UCSD-AML1 (cell line): ENCODE results near the gene MCCC2.
"Not testable (repeated sequence)": the region's sequence is repeated elsewhere in the genome, so short reads cannot be mapped to it uniquely, and the experiment has no call there.

Experiments
- DNase-seq: peaks from one replicate; lab custom pipeline; 2025; ENCODE audit not compliant: unreplicated experiment; lab: John Stamatoyannopoulos, UW

The MCCC2 gene

DNA sequence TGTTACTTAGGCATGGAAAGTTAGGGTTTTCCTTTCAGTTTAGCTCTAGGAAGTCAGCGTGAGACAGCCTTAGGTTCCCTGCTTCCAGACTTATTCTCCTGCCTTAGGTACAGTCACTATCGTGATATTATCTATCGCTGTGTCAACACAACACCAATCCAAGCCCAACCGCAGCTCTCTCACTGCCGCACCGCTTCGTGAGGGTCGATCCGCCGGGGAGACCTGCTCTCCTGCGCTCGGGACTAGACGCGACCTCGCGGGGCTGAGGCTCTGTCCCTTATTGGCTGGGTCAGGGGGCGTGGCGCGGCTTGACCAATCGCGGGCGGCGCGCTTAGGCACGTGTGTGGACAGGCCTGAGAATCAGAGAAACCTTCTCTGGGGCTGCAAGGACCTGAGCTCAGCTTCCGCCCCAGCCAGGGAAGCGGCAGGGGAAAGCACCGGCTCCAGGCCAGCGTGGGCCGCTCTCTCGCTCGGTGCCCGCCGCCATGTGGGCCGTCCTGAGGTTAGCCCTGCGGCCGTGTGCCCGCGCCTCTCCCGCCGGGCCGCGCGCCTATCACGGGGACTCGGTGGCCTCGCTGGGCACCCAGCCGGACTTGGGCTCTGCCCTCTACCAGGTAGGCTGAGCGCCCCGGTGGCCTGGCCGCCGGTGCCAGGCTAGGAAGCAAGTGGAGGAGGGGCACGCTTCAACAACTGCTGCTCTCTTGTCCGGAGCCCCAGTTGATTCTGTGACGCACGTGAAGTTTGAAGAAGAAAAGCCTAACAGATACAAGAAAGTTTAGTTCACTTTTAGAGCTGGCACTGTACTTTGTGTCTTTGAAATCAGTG is at the start of gene MCCC2:
Gene MCCC2 (plus strand): TSS at position 400 of the 825 bp plus-strand sequence. CDS start 86 bp downstream, at position 486.
- peak; percentile 96 for DNase-seq

DNA sequence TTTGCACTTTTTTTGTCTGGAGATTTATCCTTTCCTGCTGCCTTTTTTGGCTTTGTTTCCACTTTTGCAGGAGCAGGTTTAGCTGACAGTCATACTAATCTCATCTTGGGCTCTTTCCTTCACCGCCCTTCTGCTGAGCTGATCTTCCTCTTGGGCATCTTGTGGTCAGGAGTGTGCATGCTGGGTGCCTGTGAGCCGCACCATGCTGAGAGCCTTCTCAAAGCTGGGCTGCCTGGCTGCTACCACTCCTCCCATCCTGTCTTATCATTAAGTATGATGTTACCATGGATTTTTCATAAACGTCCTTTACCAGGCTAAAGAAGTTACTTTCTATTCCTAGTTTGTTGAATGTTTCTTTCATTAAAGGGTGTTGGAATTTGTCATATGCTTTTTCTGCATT is 49.5 kb upstream of the MCCC2 start:
- peak; percentile 18 for DNase-seq

DNA sequence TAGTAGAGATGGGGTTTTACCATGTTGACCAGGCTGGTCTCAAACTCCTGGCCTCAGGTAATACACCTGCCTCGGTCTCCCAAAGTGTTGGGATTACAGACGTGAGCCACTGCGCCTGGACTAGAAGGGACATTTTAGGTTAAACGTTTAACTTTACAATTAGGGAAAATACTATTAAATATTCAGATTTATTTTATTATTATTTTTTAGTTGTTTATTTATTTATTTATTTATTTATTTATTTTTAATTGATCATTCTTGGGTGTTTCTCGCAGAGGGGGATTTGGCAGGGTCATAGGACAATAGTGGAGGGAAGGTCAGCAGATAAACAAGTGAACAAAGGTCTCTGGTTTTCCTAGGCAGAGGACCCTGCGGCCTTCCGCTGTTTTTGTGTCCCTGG is 36.3 kb upstream of the MCCC2 start:
- DNase-seq, result not testable (repeated sequence)

DNA sequence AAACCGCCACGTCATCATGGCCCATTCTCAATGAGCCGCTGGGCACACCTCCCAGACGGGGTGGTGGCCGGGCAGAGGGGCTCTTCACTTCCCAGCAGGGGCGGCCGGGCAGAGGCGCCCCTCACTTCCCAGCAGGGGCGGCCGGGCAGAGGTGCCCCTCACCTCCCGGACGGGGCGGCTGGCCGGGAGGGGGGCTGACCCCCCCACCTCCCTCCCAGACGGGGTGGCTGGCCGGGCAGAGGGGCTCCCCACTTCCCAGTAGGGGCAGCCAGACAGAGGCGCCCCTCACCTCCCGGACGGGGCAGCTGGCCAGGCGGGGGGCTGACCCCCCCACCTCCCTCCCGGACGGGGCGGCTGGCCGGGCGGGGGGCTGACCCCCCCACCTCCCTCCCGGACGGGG is 35.6 kb upstream of the MCCC2 start:
- not testable (repeated sequence) for DNase-seq

DNA sequence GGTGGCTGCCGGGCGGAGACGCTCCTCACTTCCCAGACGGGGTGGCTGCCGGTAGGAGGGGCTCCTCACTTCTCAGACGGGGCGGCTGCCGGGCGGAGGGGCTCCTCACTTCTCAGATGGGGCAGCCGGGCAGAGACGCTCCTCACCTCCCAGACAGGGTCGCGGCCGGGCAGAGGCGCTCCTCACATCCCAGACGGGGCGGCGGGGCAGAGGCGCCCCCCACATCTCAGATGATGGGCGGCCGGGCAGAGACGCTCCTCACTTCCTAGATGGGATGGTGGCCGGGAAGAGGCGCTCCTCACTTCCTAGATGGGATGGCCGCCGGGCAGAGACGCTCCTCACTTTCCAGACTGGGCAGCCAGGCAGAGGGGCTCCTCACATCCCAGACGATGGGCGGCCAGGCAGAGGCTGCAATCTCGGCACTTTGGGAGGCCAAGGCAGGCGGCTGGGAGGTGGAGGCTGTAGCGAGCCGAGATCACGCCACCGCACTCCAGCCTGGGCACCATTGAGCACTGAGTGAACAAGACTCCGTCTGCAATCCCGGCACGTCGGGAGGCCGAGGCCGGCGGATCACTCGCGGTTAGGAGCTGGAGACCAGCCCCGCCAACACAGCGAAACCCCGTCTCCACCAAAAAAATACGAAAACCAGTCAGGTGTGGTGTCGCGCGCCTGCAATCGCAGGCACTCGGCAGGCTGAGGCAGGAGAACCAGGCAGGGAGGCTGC is 35.0 kb upstream of the MCCC2 start:
- DNase-seq, result not testable (repeated sequence)

DNA sequence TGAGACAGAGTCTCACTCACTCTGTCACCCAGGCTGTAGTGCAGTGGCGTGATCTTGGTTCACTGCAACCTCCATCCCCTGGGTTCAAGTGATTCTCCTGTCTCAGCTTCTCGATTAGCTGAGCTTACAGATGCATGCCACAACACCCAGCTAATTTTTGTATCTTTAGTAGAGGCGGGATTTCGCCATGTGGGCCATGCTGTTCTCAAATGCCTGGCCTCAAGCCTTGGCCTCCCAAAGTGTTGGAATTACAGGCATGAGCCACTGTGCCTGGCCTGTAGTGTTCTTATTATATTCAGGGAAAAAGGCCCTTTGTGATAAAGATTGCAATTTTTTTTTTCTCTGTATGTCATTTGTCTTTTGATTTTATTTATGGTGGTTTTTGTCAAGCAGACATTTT is 24.0 kb upstream of the MCCC2 start:
- no peak for DNase-seq

DNA sequence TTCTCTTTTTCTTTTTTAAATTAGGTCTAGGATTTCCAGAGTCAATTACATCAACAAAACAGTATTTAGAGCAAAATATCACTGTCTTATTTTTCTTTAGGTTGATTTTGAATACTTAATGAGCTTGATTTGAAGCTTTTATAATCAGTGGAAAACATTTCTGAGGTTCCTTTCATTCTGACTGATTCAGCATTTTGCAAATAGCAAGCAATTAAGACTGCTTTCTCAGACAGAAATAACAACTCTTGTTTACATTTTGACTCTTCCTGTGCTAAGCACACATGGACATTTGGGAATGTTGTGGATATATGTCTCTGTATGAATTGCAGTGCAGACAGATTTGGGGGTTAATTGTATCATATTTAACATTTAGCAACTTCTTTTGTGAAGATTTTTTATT is 22.2 kb upstream of the MCCC2 start:
- DNase-seq, result no peak

DNA sequence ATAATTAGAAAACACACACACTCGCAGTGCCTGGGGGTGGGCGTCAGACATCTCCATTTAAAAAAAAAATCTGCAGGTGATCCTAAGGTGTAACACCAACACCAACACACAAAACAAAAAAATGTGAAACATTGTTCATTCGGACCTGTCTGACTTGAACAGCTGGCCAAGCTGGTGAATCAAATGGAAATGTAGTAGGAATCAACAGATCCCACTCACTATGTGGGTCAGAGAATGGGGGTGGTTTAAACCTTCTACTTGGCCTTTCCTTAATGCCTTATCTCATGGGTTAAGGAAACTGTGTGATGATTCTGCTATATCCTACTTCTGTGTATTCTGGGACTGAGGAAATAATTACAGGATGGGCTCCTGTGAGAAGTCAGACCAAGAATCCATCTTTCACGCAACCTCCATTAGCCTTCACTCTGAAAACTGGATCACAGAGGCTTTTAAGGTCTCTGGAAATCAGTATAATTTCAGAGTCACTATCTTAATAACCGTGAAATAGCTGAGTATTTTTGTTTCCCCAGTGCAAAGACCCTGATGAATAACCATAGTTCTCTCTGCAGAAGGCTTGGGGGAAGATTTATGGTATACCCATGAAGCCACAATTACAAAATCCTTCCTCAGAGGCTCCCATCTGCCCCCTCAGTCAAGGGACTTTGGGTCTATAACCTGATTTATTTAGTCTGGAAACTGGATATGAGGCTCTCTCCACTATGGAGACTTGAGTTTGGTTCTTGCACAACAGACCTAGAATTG is 17.2 kb upstream of the MCCC2 start:
- no peak for DNase-seq

DNA sequence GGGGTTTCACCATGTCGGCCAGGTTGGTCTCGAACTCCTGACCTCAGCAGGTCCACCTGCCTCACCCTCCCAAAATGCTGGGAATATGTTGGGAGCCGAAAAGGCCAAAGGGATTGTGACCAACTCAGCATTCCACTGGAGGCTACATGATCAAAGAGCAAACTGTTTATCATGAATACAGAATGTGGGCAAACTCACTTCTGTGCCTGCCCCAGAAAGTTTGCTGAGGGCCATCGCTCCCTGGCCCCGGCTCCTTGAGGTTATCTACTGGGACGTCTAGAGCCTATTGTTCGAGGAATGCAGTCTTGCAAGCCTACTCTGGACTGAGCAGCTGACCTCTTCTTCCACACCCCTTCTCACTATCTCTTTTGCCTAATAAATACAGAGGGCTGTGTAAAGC is 15.3 kb upstream of the MCCC2 start:
- not testable (repeated sequence) for DNase-seq

DNA sequence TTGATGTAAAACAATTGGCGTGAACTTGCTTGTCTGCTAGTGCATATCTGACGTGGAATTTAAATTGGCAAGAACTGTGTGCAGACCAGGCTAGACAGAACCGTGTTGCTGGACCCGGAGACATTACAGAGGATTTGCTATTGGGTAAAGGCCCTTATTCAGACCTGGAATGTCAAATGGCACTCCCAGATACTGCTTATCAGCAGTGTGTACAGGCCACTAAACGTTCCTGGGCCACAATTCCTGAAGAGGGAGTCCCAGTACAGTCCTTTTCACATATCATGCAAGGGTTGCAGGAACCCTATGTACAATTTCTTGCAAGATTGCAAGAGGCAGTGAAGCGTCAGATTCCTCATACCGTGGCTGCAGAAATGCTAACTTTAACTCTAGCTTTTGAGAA is 13.5 kb upstream of the MCCC2 start:
- DNase-seq, result no peak

DNA sequence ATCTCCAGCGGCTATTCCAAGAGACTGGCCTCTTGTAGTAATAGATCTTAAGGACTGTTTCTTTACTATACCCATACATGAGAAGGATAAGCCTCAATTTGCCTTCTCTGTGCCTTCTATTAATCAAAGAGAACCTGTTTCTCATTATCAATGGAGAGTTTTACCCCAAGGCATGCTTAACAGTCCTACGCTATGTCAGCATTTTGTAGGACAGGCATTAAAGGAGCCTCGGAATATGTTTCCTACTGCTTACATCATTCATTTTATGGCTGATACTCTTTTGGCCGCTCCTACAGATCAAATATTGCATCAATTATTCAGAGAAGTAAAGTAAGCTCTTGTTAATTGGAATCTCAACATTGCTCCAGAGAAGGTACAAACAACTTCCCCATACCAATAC is 11.6 kb upstream of the MCCC2 start:
- DNase-seq, result not testable (repeated sequence)

DNA sequence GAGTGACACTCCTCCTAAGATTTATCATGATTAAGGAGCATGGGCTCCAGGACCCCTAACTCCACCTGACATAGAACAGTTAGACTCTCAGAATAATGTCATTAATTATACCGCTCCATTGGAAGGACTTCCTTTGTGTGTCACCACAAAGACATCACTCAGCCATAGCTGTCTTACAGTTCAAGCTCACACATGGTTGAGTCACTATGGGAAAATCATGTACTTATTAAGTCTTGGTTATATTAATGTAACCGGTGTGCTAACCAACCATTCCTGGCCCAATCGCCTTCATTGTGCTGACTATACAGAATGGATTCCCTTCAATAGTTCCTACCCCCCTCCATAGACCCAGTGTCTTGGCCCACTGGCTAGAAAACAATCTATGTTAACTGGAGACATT is 10.9 kb upstream of the MCCC2 start:
- no peak for DNase-seq

DNA sequence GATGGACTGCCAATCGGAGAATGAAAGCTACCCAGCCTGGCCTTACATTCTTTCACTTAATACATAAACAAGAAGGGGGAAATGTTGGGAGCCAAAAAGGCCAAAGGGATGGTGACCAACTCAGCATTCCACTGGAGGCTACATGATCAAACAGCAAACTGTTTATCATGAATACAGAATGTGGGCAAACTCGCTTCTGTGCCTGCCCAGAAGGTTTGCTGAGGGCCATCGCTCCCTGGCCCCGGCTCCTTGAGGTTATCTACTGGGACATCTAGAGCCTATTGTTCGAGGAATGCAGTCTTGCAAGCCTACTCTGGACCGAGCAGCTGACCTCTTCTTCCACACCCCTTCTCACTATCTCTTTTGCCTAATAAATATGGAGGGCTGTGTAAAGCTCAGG is 9.3 kb upstream of the MCCC2 start:
- DNase-seq, result not testable (repeated sequence)

DNA sequence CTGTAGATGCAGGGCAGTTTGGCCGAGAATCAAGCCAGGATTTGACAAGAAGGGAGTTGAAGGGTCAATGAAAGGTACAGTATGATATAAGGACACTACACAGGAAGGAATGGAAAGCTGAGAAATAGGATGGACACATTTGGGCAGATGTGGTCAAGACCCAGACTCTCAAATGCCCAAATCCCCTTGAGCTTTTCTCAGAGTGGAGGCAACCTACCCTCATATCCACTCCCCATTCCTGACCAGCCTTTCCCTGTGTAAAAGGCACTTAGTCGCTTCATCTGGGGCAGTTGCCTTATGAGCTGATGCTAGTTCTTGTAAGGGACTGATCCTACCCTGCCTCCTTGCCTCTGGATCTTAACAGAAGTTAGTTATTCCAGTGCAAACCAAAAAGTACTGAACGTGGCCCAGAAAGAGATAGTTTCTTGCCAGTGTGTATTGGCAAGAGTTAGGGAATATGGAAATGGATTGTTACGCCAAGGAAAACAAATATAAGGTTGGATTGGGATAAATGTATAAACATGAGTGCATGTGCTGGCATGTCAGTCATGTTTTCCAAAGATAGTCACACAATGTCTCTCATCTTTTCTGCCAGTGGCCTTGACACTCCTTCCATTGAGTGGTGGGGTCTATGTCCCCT is 4.1 kb upstream of the MCCC2 start:
- no peak for DNase-seq

DNA sequence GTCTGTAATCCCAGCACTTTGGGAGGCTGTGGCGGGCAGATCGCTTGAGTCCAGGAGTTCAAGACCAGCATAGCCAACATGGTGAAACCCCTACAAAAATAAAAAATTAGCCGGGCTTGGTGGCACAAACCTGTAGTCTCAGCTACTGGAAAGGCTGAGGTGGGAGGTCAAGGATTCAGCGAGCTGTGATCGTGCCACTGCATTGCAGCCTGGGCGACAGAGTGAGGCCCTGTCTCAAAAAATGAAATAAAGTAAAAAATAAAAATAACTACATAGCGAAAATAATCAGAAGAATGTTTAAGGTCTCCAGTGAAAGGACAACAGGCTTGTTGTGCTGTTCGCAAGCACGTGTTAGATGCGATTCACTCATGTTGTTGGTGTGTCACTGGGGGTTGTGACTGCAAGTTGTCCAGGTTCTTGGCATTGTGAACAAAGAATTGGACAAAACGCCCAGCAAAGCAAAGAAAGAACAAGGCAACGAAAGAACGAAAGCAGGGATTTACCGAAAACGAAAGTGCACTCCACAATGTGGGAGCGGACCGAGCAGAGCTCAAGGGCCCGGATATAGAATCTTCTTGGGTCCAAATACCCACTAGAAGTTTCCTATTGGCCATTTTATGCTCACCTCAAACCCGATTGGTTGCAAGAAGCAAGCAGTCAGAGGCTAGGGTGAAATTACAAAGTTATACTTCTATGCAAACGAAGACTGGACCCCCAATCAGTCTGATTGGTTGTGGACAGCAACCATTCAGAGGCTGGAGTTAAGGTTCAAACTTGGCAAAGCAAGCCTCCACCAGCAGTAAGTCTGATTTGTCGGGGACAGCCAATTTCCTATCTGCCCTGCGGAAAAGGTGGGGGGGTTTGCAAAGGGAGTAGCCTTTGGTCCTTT is 844 bp upstream of the MCCC2 start:
- DNase-seq, result no peak

DNA sequence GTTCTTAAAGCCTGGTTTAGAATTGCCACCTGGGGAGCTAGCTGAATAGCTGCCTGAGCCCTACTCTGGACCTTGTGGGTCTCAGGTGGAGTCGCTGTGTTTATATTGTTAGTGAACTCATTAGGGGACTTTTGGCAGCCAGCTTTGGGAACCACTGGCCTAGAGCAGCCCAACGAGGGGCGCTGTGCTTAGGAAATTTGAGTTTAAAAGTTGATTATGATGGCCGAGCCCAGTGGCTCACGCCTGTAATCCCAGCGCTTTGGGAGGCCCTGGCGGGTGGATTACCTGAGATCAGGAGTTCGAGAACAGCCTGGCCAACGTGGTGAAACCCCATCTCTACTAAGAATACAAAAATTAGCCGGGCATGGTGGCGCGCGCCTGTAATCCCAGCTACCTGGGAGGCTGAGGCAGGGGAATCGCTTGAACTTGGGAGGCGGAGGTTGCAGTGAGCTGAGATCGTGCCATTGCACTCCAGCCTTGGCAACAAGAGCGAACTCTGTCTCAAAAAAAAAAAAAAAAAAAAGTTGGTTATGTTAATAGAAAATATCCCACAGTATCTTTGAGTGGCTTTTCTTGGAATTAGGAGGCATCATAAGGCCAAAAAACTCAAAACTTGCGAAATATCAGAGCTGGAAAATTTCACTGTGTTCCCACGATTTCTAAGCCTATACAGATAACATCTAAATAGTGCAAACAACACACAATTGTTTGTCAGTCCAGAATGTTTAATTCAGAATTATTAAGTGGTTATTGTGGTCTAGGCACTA is 809 bp downstream of the MCCC2 start:
- peak; percentile 32 for DNase-seq

DNA sequence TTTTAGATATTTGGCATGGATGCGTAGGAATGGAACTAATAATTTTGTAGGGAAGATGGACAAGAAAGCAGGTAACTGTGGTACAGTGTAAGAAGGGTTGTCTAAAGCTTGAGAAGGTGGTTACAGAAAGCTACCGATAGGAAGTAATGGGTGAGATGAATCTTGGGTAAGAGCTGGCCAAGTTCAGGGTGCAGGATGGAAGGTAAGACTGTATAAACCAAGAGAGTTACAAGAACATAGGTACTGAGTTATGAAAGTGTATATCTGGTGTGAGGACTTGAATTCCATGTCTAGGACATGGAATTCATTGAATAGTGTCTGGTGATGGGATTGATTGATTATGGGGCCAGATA is 1.4 kb downstream of the MCCC2 start:
- DNase-seq, result no peak

DNA sequence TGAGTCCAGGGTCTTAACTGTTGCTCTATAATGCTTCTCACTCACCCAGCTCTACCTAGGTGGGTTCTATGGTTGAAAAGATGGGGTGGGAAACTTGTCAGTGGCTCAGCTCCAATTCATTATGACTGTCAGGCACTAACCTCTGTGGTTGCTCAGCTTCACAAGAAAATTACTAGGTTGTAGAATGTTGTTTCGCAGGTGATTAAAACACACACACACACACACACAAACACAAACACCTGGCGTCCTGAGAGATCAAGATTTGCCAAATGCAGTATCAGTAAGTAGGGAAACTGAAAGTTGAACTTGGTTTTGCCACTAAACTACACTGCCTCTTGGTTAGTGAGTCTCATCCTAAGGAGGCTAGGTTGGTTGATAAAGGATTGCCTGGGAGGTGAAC is 2.8 kb downstream of the MCCC2 start:
- no peak for DNase-seq

DNA sequence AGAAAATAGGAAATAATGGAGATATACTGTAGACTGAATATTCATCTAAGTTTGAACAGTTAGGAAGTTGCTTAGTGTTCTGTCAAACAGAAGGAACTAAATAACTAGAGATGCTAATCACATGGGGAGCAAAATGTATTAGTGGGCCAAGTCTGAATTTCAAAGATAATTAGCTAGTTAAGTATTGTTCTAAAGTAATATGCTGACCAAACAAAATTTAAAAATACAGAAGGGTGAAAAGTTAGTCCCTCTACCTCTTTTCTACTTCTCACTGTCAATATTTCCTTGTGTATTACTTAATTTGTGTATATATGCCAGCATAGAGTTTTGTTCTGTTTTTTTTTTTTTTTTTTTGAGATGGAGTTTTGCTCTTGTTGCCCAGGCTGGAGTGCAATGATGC is 4.0 kb downstream of the MCCC2 start:
- DNase-seq, result no peak

DNA sequence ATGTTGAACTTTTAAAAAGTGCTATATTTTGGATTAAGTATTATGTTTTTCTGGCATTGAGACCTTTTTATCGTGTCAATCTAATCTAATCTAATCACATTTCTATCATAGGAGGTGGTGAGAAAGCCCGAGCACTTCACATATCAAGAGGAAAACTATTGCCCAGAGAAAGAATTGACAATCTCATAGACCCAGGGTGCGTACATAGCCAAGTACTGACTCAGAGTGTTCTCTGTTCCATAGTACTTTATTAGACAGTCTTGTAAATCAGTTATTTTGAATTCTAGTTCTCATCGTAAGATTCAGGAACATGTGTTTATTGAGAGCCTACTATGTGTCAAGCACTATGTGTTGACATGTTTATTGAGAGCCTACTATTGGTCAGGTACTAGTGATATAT is 9.0 kb downstream of the MCCC2 start:
- DNase-seq, result no peak
